GM23248 (cell line): ENCODE data around the gene SFR1. TPM values are rescaled to one million over a fixed set of nuclear protein-coding genes. Genes with fewer than 3 reads are reported as not detected.

ENCODE experiments used
- DNase-seq: peaks from one replicate; pipeline ENCODE4 v3.0.0-alpha.2; 2015
- H2AFZ ChIP-seq: fragments of 200-600 bp; sonication (generic); 2 replicates; pipeline ENCODE4 v1.6.1; 2016; ENCODE audit warnings: antibody characterized with exemption
- H3F3A ChIP-seq: fragments of 200-600 bp; sonication (generic); 2 replicates; pipeline ENCODE4 v1.6.1; 2016; ENCODE audit warnings: mild to moderate bottlenecking, antibody characterized with exemption, mixed run types; ENCODE audit not compliant: insufficient read depth
- H3K27ac ChIP-seq: fragments of 200-600 bp; sonication (generic); 2 replicates; pipeline ENCODE4 v1.5.1; 2016; ENCODE audit warnings: mild to moderate bottlenecking
- H3K27me3 ChIP-seq: fragments of 200-600 bp; sonication (generic); replicated peaks from 2 replicates; pipeline ENCODE4 v1.6.1; 2016; ENCODE audit warnings: mild to moderate bottlenecking; ENCODE audit not compliant: insufficient read depth
- H3K36me3 ChIP-seq: fragments of 200-600 bp; sonication (generic); 2 replicates; pipeline ENCODE4 v1.6.1; 2016; ENCODE audit warnings: low read depth, mild to moderate bottlenecking
- H3K4me1 ChIP-seq: fragments of 200-600 bp; sonication (generic); 2 replicates; pipeline ENCODE4 v1.6.1; 2016; ENCODE audit warnings: mild to moderate bottlenecking; ENCODE audit not compliant: insufficient read depth
- H3K4me2 ChIP-seq: fragments of 200-600 bp; sonication (generic); one replicate; pipeline ENCODE4 v1.6.1; 2016; ENCODE audit warnings: mild to moderate bottlenecking; ENCODE audit not compliant: unreplicated experiment
- H3K4me3 ChIP-seq: fragments of 200-600 bp; sonication (generic); 2 replicates; pipeline ENCODE4 v1.5.1; 2016; ENCODE audit warnings: mild to moderate bottlenecking
- H3K79me2 ChIP-seq: fragments of 200-600 bp; sonication (generic); 2 replicates; pipeline ENCODE4 v1.6.1; 2016; ENCODE audit warnings: mild to moderate bottlenecking; ENCODE audit not compliant: insufficient read depth
- H3K9ac ChIP-seq: fragments of 200-600 bp; sonication (generic); 2 replicates; pipeline ENCODE4 v1.6.1; 2016; ENCODE audit warnings: mild to moderate bottlenecking
- H3K9me2 ChIP-seq: fragments of 200-600 bp; sonication (generic); 2 replicates; pipeline ENCODE4 v1.6.1; 2016; ENCODE audit warnings: mixed run types, mild to moderate bottlenecking, moderate library complexity; ENCODE audit not compliant: insufficient read depth
- H3K9me3 ChIP-seq: fragments of 200-600 bp; sonication (generic); one replicate; pipeline ENCODE4 v1.6.1; 2017; ENCODE audit warnings: low read depth
- H4K20me1 ChIP-seq: fragments of 200-600 bp; sonication (generic); 2 replicates; pipeline ENCODE4 v1.6.0; 2016; ENCODE audit not compliant: insufficient read depth
- EZH2 ChIP-seq: fragments of 200-600 bp; sonication (generic); IDR thresholded peaks from 2 replicates; pipeline ENCODE4 v1.6.1; 2018; ENCODE audit warnings: antibody characterized with exemption, mild to moderate bottlenecking; ENCODE audit not compliant: insufficient read depth, poor library complexity, severe bottlenecking
- EZH2phosphoT487 ChIP-seq: fragments of 200-600 bp; sonication (generic); IDR thresholded peaks from 2 replicates; pipeline ENCODE4 v1.6.1; 2018; ENCODE audit warnings: antibody characterized with exemption, moderate library complexity, mild to moderate bottlenecking, low read depth; ENCODE audit not compliant: insufficient read depth
- WGBS, 2 experiments: methylation state at CpG; one replicate each; pipeline ENCODE4 v1.1.6; 2015 to 2017; ENCODE audit warnings: low lambda C conversion rate in 2 of 2, low coverage in 1 of 2; ENCODE audit errors: missing lambda C conversion rate in 2 of 2; 5-methylcytosine and 5-hydroxymethylcytosine counted together
- in situ Hi-C: fragments of 300-500 bp; cut with MboI; formaldehyde crosslinking; loops from 2 replicates; pipeline ENCODE4 v1.15.0; 2020
- polyA plus RNA-seq: library from polyadenylated mRNA; unstranded; fragments of >200 nt; fragmentation: Nextera tagmentation; extraction: Ambion mirVana; gene quantifications from 2 replicates; pipeline ENCODE4 v1.2.1, GENCODE V29; 2016
- total RNA-seq: library from RNA; depleted of rRNA; stranded (reverse); fragments of >200 nt; shearing (Covaris generic); gene quantifications from 2 replicates; pipeline ENCODE4 v1.2.3, GENCODE V29; 2014

The SFR1 gene
- total and polyA plus RNA-seq, 2 experiments from 2014 or later: 4.4 to 9.1 TPM

DNA sequence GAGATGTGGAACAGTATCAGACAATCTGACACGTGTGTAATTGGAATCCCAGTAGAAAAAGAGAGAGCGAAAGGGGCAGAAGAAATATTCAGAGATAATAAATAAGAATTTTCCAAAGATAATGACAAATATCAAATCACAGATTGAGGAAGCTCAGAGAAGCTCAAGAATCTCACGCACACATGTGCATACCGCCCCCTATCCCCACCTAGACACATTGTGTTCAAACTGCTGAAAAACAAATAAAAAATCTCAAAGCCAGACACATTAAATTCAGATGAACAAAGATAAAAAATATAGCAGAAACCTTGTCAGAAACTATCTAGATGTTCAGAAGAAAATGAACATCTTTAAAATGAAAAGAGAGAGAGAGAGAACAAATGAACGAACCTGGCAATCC, 17.2 kb downstream of the SFR1 start:
- no peak overlapping the region for H3K9ac ChIP-seq
- H3K27ac ChIP-seq: no peak overlapping the region
- no peak overlapping the region for H2AFZ ChIP-seq
- in situ Hi-C loops: no loop called here
- H3K79me2 ChIP-seq: no peaks in the 10 kb centered on the region
- no peak overlapping the region for H3K4me3 ChIP-seq
- DNase-seq: no peak
- no peaks in the 10 kb centered on the region for H3K9me2 ChIP-seq
- no peaks in the 10 kb centered on the region; the same call in 1 of the 2 replicates for H3K27me3 ChIP-seq
- no peaks in the 10 kb centered on the region for H3K9me3 ChIP-seq
- no peaks in the 10 kb centered on the region for H3K36me3 ChIP-seq
- TF ChIP-seq EZH2 (no peak), EZH2phosphoT487 (no peak)
- H3K4me1 ChIP-seq: no peaks in the 10 kb centered on the region
- WGBS, 2 experiments: 82 to 83% methylated on average over 5 of the region's 5 CpGs
- H4K20me1 ChIP-seq: no peaks in the 10 kb centered on the region
- no peaks in the 10 kb centered on the region for H3F3A ChIP-seq
- H3K4me2 ChIP-seq: no peak overlapping the region

DNA sequence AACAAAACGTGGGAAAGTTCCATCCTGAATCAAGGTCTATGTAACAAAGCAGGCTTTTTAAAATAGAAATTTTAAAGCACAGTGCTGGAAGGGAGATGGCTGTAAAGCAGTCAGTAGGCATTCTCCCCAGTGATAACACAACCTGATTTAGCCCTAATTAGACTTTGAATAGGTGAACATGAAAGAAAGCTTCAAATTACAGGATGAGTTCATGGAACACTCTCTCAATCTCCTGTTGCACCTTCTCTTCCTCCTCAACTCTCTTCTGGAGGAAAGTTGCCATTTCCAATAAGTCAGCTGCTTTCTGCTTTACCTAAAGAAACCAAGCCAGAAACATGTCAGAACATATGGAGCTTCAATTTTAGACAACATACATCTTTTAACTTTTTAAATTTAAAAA, 20.1 kb downstream of the SFR1 start:
- Histone ChIP-seq H3K9ac (no peak overlapping the region), H3K4me2 (no peak overlapping the region)
- WGBS, 2 experiments: 2 to 7% methylated on average over 1 of the region's 1 CpG

DNA sequence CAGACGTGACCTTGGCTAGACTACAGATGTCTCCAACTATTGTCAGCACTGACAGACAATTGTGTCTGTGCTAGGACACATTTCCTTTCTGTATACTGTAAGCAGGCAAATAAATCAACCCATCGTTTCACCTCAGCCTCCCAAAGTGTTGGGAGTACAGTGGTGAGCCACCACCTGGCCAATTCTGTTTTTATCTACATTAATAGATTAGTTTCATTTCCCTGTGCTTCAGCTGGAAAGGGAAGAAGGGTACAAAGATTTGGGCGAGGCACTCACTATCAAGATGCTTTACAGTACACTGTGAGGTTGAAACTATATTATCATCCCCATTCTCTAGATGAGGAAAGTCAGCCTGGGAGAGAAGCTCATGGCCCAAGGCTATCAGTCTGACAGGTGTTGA, 21.9 kb downstream of the SFR1 start:
- Histone ChIP-seq H4K20me1 (no peaks in the 10 kb centered on the region), H3K4me1 (no peaks in the 10 kb centered on the region), H3K79me2 (no peaks in the 10 kb centered on the region), H3K9ac (no peak overlapping the region), H3K9me3 (no peaks in the 10 kb centered on the region), H2AFZ (no peak overlapping the region), H3K4me3 (no peak overlapping the region), H3K9me2 (no peaks in the 10 kb centered on the region), H3K27me3 (peaks cover 34% of the 10 kb centered on the region), H3K4me2 (no peak overlapping the region), H3F3A (no peaks in the 10 kb centered on the region), H3K27ac (no peak overlapping the region), H3K36me3 (no peaks in the 10 kb centered on the region)
- no peak for DNase-seq
- TF ChIP-seq EZH2: no peak
- no peak for TF ChIP-seq EZH2phosphoT487
- in situ Hi-C loops: no loop called here
- 74 to 77% methylated on average over 3 of the region's 3 CpGs for whole genome bisulfite sequencing, 2 experiments

More for the DNA sequence above, 20.1 kb downstream of the SFR1 start:
- in situ Hi-C loops: no loop called here
- no peak overlapping the region for H3K4me3 ChIP-seq
- H3K27ac ChIP-seq: no peak overlapping the region
- no peaks in the 10 kb centered on the region for H3K36me3 ChIP-seq
- no peaks in the 10 kb centered on the region for H3K4me1 ChIP-seq
- no peak for DNase-seq
- no peaks in the 10 kb centered on the region for H3F3A ChIP-seq
- no peaks in the 10 kb centered on the region for H4K20me1 ChIP-seq
- TF ChIP-seq EZH2 (no peak), EZH2phosphoT487 (no peak)
- H3K9me3 ChIP-seq: no peaks in the 10 kb centered on the region
- H2AFZ ChIP-seq: no peak overlapping the region
- peaks cover 25% of the 10 kb centered on the region for H3K27me3 ChIP-seq
- no peaks in the 10 kb centered on the region for H3K79me2 ChIP-seq
- no peaks in the 10 kb centered on the region for H3K9me2 ChIP-seq

DNA sequence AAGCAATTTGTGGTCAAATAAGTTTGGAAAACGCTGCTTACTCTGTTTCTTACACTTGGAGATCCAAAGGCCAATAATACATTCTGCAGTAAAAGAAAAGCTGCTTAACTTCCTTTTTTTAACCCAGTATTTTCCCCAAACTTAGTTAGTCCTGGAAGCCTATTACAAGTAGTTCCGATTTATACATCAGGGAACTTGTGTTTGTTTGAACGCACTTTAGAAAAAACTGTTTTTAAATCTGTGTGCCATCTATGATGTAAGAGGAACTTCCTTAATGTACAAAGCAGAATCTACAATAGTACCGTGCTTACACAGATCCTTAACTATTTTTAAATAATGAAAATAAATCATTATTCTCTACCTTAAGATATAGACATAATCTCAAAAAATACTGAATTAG, 23.0 kb downstream of the SFR1 start:
- H3K9ac ChIP-seq: no peak overlapping the region
- H3K27me3 ChIP-seq: peaks cover 34% of the 10 kb centered on the region
- no peak for TF ChIP-seq EZH2phosphoT487
- TF ChIP-seq EZH2: no peak
- H3K27ac ChIP-seq: no peak overlapping the region
- DNase-seq: no peak
- H3K4me2 ChIP-seq: no peak overlapping the region
- no peaks in the 10 kb centered on the region for H4K20me1 ChIP-seq
- 74 to 76% methylated on average over 4 of the region's 4 CpGs for WGBS, 2 experiments
- H3K36me3 ChIP-seq: no peaks in the 10 kb centered on the region
- H2AFZ ChIP-seq: no peak overlapping the region
- H3F3A ChIP-seq: no peaks in the 10 kb centered on the region
- H3K9me3 ChIP-seq: no peaks in the 10 kb centered on the region
- no peaks in the 10 kb centered on the region for H3K79me2 ChIP-seq
- no peaks in the 10 kb centered on the region for H3K9me2 ChIP-seq
- H3K4me3 ChIP-seq: no peak overlapping the region
- no peaks in the 10 kb centered on the region for H3K4me1 ChIP-seq
- in situ Hi-C loops: no loop called here

DNA sequence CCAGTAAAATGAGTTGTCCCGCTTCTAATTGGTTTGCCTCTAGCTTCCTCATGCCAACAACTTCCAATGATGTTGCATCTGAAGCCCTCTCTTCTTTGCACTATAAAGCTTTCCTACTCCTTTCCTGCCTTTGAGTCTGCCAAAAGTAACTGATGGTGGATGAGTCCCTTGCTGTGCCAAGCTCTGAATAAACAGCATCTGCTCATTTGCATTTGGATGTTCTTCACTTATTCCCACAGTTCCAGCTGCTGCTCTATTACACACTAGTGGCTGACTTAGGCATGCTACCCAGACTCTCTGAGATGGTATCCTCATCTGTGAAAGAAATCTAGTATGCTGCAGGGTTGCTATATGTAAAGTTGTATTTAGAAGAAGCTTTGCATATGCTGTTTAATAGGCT, 24.9 kb downstream of the SFR1 start:
- Histone ChIP-seq H4K20me1 (no peaks in the 10 kb centered on the region), H3K27ac (no peak overlapping the region), H3K9me3 (no peaks in the 10 kb centered on the region), H3K4me2 (no peak overlapping the region), H3F3A (no peaks in the 10 kb centered on the region), H3K4me1 (no peaks in the 10 kb centered on the region), H3K79me2 (no peaks in the 10 kb centered on the region), H3K36me3 (no peaks in the 10 kb centered on the region), H3K9ac (no peak overlapping the region), H2AFZ (no peak overlapping the region), H3K9me2 (no peaks in the 10 kb centered on the region), H3K4me3 (no peak overlapping the region), H3K27me3 (peaks cover 34% of the 10 kb centered on the region)
- TF ChIP-seq EZH2phosphoT487 (no peak), EZH2 (no peak)
- DNase-seq: no peak
- WGBS, 2 experiments: 36 to 38% methylated on average over 1 of the region's 1 CpG
- in situ Hi-C loops: no loop called here
